Hepatic stellate cell (primary cell): ENCODE data around the gene DNTTIP2.
"Not testable (repeated sequence)": the region's sequence is repeated elsewhere in the genome, so short reads cannot be mapped to it uniquely, and the experiment has no call there.

Experiments used
- DNase-seq: peaks from one replicate; pipeline ENCODE4 v3.0.0; 2011; ENCODE audit warnings: low spot score

DNTTIP2 gene, protein sequence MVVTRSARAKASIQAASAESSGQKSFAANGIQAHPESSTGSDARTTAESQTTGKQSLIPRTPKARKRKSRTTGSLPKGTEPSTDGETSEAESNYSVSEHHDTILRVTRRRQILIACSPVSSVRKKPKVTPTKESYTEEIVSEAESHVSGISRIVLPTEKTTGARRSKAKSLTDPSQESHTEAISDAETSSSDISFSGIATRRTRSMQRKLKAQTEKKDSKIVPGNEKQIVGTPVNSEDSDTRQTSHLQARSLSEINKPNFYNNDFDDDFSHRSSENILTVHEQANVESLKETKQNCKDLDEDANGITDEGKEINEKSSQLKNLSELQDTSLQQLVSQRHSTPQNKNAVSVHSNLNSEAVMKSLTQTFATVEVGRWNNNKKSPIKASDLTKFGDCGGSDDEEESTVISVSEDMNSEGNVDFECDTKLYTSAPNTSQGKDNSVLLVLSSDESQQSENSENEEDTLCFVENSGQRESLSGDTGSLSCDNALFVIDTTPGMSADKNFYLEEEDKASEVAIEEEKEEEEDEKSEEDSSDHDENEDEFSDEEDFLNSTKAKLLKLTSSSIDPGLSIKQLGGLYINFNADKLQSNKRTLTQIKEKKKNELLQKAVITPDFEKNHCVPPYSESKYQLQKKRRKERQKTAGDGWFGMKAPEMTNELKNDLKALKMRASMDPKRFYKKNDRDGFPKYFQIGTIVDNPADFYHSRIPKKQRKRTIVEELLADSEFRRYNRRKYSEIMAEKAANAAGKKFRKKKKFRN

DNA sequence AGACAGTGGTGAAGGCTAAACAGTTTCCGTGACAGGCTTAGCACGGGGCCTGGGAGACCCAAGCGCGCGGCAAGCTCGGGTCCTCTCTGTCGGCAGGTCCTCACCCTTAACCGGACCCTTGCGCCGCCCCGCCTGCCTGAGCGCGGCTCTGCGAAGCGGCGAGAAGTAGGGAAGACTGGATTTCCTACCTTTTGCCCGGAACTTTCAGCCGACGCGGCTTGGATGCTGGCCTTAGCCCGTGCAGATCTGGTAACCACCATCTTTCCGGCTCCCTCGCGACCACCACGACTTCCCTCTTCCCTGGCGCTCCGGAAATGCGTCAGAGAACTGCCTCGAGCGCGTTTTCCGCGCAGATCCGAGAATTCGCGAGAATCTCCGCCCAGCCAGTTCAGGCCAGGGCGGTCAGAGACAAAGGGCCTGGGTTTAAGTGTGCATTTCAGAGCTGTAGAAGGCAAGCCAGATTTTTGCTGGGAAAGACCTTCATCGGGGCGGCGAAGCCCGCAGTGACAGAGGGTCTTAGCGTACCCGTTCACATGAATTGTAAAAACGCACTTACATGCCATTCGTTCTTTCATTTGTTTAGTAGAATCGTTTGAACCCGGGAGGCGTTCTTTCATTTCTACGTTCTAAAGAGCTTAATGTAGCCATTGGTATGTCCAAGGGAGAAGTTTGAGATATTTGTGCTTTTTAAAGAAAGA, at the start of gene DNTTIP2:
Gene DNTTIP2 (minus strand): TSS at position 318 of the 698 bp plus-strand sequence. CDS start 58 bp downstream, at position 260.
- DNase-seq, result peak; percentile 89

- no peak for DNase-seq
Measured at GRCh38 chr1:93925206-93925605, 46.2 kb upstream of the DNTTIP2 start.

- DNase-seq, result no peak
Measured at GRCh38 chr1:93919780-93920179, 40.8 kb upstream of the DNTTIP2 start.

GRCh38 chr1:93917302-93917701, 38.3 kb upstream of the DNTTIP2 start:
- DNase-seq, result no peak

- DNase-seq, result not testable (repeated sequence)
Measured at GRCh38 chr1:93910880-93911279, 31.9 kb upstream of the DNTTIP2 start.

GRCh38 chr1:93910305-93910704, 31.3 kb upstream of the DNTTIP2 start:
- no peak for DNase-seq

DNA sequence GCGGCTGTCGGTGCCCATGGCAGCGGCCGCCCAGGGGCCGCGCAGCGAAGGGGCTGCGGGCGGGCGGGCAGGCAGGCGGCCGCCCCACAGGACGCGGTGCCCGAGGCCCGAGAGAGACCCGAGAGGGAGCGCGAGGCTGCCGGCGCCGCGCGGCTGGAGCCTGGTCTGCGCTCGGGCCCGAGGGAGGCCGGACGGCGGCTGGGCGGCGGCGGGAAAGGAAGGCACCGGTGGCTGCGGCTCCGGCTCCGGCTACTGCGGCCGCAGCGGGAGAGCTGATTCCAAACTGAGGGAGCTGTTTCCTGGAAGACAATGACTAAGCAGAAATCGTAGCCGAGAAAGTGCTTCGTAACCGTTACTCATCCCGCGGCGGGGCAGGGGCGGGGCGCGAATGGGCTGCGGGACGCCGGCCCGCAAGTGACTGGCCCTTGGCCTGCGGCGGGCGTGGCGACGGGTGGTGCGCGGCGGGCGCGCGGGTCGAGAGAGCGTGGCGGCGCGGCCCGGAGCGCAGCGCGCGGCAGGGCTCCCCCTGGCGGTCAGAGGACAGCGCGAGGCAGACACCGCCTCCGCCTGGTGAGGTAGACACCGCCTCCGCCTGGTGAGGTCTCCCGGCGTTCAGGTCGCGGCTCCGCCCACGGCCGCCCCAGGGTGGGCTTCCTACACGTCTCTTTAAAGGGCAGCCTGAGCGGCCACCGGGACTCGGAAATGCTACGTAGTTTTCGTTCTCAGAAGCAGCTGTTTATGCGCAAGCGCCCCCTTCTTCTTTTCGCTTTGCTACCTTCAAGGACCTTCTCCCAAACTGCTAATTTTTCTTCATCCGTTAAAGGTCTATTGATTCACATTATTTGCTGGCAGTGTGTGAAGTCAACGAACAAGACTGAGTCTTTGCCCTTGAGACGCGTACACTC, 30.4 kb upstream of the DNTTIP2 start, which contains the start of gene GCLM:
Gene GCLM (minus strand): TSS at position 285 of the 905 bp plus-strand sequence. CDS start 267 bp downstream, at position 18.
- DNase-seq, result peak; percentile 87

DNA sequence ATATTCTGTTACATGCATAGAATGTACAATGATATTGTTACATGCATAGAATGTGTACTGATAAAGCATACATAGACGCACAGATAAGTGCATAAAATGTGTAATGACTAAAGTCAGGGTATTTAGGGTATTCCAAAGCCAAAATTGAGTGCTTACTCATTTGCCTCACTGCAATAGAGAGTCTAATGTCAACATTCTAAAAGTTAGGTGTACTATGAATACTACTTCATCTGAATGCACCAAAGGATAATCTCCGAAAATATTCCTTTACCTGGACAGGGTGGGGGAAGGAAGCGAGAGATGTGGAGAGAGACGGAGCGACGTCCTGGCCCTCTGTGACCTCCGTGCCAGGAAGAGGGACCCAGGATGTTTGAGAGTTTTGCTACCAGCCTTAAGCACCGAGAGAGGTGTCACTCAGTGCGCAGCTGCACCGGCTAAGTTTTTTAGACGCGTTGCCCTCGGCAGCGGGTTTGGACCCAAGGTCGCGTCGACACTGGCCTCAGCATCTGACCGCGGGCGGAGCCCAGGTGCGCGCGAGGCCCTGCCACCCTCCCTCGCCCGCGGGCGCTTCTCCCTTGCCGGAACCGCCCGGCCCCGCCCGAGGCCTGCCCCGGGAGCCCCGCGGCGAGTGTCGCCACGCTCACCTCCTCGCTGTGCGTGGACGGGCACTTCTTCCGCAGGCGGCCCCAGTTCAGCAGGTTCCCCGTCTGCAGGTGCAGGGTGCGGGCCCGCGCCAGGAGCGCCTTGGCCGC, 29.6 kb upstream of the DNTTIP2 start:
- DNase-seq, result peak; percentile 29

- DNase-seq, result no peak
Measured at GRCh38 chr1:93907718-93908117, 28.7 kb upstream of the DNTTIP2 start.

DNA sequence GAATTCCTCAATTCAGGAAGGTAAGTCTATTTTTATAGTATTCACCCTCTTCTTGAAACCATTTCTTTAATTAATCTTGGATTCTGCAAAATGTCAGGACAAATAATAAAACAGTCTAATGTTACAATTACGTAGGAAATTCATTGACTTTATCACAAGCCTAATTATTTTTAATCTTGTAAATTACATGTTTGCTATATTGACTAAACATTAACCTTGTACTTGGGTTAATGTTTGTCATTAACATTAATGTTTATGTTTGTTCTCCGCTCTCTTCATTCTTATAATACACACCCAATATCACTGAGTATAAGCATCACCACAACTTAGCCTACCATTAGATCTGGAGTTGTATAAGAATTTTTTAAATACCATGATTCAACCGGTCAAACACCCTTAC, 27.5 kb upstream of the DNTTIP2 start:
- DNase-seq, result no peak

GRCh38 chr1:93905734-93906133, 26.7 kb upstream of the DNTTIP2 start:
- DNase-seq, result no peak

GRCh38 chr1:93905051-93905450, 26.0 kb upstream of the DNTTIP2 start:
- no peak for DNase-seq

GRCh38 chr1:93904228-93904627, 25.2 kb upstream of the DNTTIP2 start:
- no peak for DNase-seq

GRCh38 chr1:93900723-93901504, 21.9 kb upstream of the DNTTIP2 start:
- DNase-seq, result no peak

GRCh38 chr1:93899543-93900207, 20.7 kb upstream of the DNTTIP2 start:
- no peak for DNase-seq

- DNase-seq, result no peak
Measured at GRCh38 chr1:93888900-93889299, 9.9 kb upstream of the DNTTIP2 start.

DNA sequence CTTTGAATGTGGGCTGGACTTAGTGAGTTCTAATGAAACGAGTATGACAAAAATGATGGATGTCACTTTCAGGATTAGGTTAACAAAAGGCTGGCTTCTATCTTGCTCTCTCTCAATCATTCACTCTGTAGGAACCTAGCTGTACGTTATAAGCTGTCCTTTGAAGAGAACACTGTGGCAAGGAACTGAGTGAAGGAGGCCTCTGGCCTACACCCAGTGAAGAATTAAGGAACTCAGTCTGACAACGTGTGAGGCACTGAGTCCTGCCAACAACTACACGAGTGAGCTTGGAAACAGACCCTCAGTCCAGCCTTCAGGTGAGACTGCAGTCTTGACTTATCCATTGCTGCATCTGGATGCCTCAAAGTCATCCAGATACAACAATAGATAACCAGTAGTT, 3.3 kb upstream of the DNTTIP2 start:
- no peak for DNase-seq

GRCh38 chr1:93880731-93881130, 1.7 kb upstream of the DNTTIP2 start:
- no peak for DNase-seq

GRCh38 chr1:93878501-93878888, 511 bp downstream of the DNTTIP2 start:
- peak; percentile 25 for DNase-seq
